GM12875 (cell line): Measurements from ENCODE around the gene EPB41L3.
"Not testable (repeated sequence)": the region's sequence is repeated elsewhere in the genome, so short reads cannot be mapped to it uniquely, and the experiment has no call there.

Experiments used
- H3K4me3 ChIP-seq: one replicate; pipeline ENCODE4 v1.5.1; 2011; ENCODE audit warnings: low read depth, low read length, control low read depth
- TF ChIP-seq, protein P1 (sequence below): IDR thresholded peaks from 2 replicates; pipeline ENCODE4 v1.5.1; 2011; ENCODE audit warnings: low read depth, mild to moderate bottlenecking, control low read depth, inconsistent platforms, low read length, moderate library complexity, borderline replicate concordance; ENCODE audit not compliant: insufficient read depth

EPB41L3 gene

GRCh38 chr18:5574843-5575242 lies 31.0 kb upstream of the EPB41L3 start:
- TF ChIP-seq, protein P1, sequence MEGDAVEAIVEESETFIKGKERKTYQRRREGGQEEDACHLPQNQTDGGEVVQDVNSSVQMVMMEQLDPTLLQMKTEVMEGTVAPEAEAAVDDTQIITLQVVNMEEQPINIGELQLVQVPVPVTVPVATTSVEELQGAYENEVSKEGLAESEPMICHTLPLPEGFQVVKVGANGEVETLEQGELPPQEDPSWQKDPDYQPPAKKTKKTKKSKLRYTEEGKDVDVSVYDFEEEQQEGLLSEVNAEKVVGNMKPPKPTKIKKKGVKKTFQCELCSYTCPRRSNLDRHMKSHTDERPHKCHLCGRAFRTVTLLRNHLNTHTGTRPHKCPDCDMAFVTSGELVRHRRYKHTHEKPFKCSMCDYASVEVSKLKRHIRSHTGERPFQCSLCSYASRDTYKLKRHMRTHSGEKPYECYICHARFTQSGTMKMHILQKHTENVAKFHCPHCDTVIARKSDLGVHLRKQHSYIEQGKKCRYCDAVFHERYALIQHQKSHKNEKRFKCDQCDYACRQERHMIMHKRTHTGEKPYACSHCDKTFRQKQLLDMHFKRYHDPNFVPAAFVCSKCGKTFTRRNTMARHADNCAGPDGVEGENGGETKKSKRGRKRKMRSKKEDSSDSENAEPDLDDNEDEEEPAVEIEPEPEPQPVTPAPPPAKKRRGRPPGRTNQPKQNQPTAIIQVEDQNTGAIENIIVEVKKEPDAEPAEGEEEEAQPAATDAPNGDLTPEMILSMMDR: no peak
- no peak overlapping the region for H3K4me3 ChIP-seq

GRCh38 chr18:5571666-5572065 lies 27.9 kb upstream of the EPB41L3 start:
- no peak overlapping the region for H3K4me3 ChIP-seq
- TF ChIP-seq, protein P1: no peak

GRCh38 chr18:5570613-5571012 lies 26.8 kb upstream of the EPB41L3 start:
- H3K4me3 ChIP-seq: not testable (repeated sequence)

GRCh38 chr18:5568416-5568815 lies 24.6 kb upstream of the EPB41L3 start:
- no peak overlapping the region for H3K4me3 ChIP-seq
- TF ChIP-seq, protein P1: no peak

GRCh38 chr18:5558851-5559250 lies 15.1 kb upstream of the EPB41L3 start:
- TF ChIP-seq, protein P1: no peak
- no peak overlapping the region for H3K4me3 ChIP-seq

- TF ChIP-seq, protein P1: no peak
- H3K4me3 ChIP-seq: no peak overlapping the region
Observed at GRCh38 chr18:5556310-5556974, 12.6 kb upstream of the EPB41L3 start.

DNA sequence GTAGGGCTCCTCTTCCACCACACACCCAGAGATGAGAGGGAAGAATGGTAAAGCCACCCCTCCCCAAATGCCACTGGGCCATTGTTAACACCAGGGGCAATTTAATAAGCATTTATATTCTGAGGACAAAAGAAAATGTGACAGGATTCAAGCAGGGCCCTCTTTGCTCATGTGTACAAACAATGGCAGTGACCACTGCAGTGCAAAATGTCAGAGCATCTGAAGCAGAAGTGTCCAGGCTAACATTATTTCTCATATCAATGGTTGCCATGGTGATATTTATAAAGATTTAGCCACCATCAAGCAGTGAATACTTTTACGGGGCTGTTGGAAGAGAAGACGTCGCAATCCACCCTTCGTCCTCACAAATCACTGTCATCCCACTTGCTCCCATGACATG lies 10.8 kb upstream of the EPB41L3 start:
- H3K4me3 ChIP-seq: no peak overlapping the region
- TF ChIP-seq, protein P1: no peak

- TF ChIP-seq, protein P1: peak; percentile 8; the same call in 1 of the 2 replicates
- H3K4me3 ChIP-seq: no peak overlapping the region
Observed at GRCh38 chr18:5546660-5547059, 2.9 kb upstream of the EPB41L3 start.
